Uterus (tissue), 4 donors: ENCODE data around the gene PUS10. TPM values are rescaled to one million over a fixed set of nuclear protein-coding genes. Genes with fewer than 3 reads are reported as not detected.

Experiments used
- DNase-seq, 2 donors: peaks; one replicate each; pipeline ENCODE4 v3.0.0-alpha.2; 2019 to 2020
- H3K27ac ChIP-seq, 2 donors: fragments of 200-600 bp; sonication (generic); 1 replicate in 1 of 2; 2 replicates in 1 of 2; pipeline ENCODE4 v1.5.1; 2016 to 2018
- H3K27me3 ChIP-seq, 2 donors: fragments of 200-600 bp; sonication (generic); one replicate each; pipeline ENCODE4 v1.5.1; 2018 to 2019; ENCODE audit warnings: control low read depth in 1 of 2
- H3K36me3 ChIP-seq, 2 donors: fragments of 200-600 bp; sonication (generic); one replicate each; pipeline ENCODE4 v1.5.1; 2019; ENCODE audit warnings: control low read depth in 1 of 2
- H3K4me1 ChIP-seq, 2 donors: fragments of 200-600 bp; sonication (generic); one replicate each; pipeline ENCODE4 v1.5.1; 2018 to 2019; ENCODE audit warnings: control low read depth in 1 of 2
- H3K4me3 ChIP-seq, 2 donors: fragments of 200-600 bp; sonication (generic); 1 replicate in 1 of 2; 2 replicates in 1 of 2; pipeline ENCODE4 v1.5.1; 2018 to 2019; ENCODE audit warnings: mild to moderate bottlenecking in 1 of 2
- H3K9me3 ChIP-seq, 2 donors: fragments of 200-600 bp; sonication (generic); one replicate each; pipeline ENCODE4 v1.5.1; 2019; ENCODE audit warnings: control low read depth in 1 of 2
- CTCF ChIP-seq, 4 experiments: fragments of 200-600 bp in 2 of 4; fragments of 450-650 bp in 2 of 4; sonication (generic) in 2 of 4; IDR thresholded peaks; one replicate each; pipeline ENCODE4 v1.5.1; 2016 to 2019; ENCODE audit warnings: antibody characterized with exemption in 4 of 4, mild to moderate bottlenecking in 2 of 4, moderate library complexity in 1 of 4
- POLR2A ChIP-seq, 2 donors: fragments of 450-650 bp; IDR thresholded peaks; one replicate each; pipeline ENCODE4 v1.6.1; 2016; ENCODE audit warnings: antibody characterized with exemption in 2 of 2, mild to moderate bottlenecking in 1 of 2, moderate library complexity in 1 of 2
- intact Hi-C: fragments of 100-400 bp; cut with DNase I; formaldehyde crosslinking; loops from one replicate; pipeline ENCODE4 v1.15.1; 2023; ENCODE audit warnings: low total_unique reads
- total RNA-seq, 4 donors: library from RNA; depleted of rRNA in 3 of 4; stranded (reverse); fragments of >200 nt in 3 of 4; gene quantifications; one replicate each; pipeline versions ENCODE4 v1.1.0 to v1.2.4, GENCODE V29; 2014 to 2023
- donor health status: DM: yes; HTN: yes; CAD: no.

PUS10 gene
- total RNA-seq, 4 donors from 2014 or later: 1.8 to 16.5 (median 8.6) TPM

- no peak for DNase-seq
- H3K4me1 ChIP-seq: no peaks in the 10 kb centered on the region
- intact Hi-C loops: no loop called here
- H3K27ac ChIP-seq: no peak overlapping the region
- no peaks in the 10 kb centered on the region for H3K9me3 ChIP-seq
- TF ChIP-seq POLR2A (IDR thresholded peaks at IDR 0.05) (no peak), CTCF (IDR thresholded peaks at IDR 0.05) (no peak)
- H3K27me3 ChIP-seq: no peaks in the 10 kb centered on the region
- no peak overlapping the region for H3K4me3 ChIP-seq
- no peaks in the 10 kb centered on the region for H3K36me3 ChIP-seq
Measured at GRCh38 chr2:60957643-60958042, 60.4 kb downstream of the PUS10 start.

GRCh38 chr2:60957224-60957623 lies 60.8 kb downstream of the PUS10 start:
- Histone ChIP-seq H3K4me1 (no peaks in the 10 kb centered on the region), H3K9me3 (no peaks in the 10 kb centered on the region), H3K36me3 (no peaks in the 10 kb centered on the region), H3K27ac (no peak overlapping the region), H3K4me3 (no peak overlapping the region), H3K27me3 (no peaks in the 10 kb centered on the region)
- intact Hi-C loops: no loop called here
- no peak for DNase-seq
- TF ChIP-seq CTCF (IDR thresholded peaks at IDR 0.05) (no peak), POLR2A (IDR thresholded peaks at IDR 0.05) (no peak)

GRCh38 chr2:60954139-60954538 lies 63.9 kb downstream of the PUS10 start:
- Histone ChIP-seq H3K27me3 (no peaks in the 10 kb centered on the region), H3K4me1 (no peaks in the 10 kb centered on the region), H3K36me3 (no peaks in the 10 kb centered on the region), H3K27ac (no peak overlapping the region), H3K9me3 (no peaks in the 10 kb centered on the region), H3K4me3 (no peak overlapping the region)
- intact Hi-C loops: no loop called here
- no peak for TF ChIP-seq POLR2A (IDR thresholded peaks at IDR 0.05)
- TF ChIP-seq CTCF (IDR thresholded peaks at IDR 0.05): no peak
- no peak for DNase-seq

GRCh38 chr2:60948926-60949579 lies 69.0 kb downstream of the PUS10 start:
- no peak overlapping the region for H3K27ac ChIP-seq
- no peaks in the 10 kb centered on the region for H3K27me3 ChIP-seq
- H3K36me3 ChIP-seq: no peaks in the 10 kb centered on the region
- no peak for DNase-seq
- H3K4me1 ChIP-seq: no peaks in the 10 kb centered on the region
- H3K4me3 ChIP-seq: no peak overlapping the region
- TF ChIP-seq CTCF (IDR thresholded peaks at IDR 0.05): no peak
- no peak for TF ChIP-seq POLR2A (IDR thresholded peaks at IDR 0.05)
- intact Hi-C loops: no loop called here
- H3K9me3 ChIP-seq: no peaks in the 10 kb centered on the region

GRCh38 chr2:60948161-60948560 lies 69.9 kb downstream of the PUS10 start:
- no peaks in the 10 kb centered on the region for H3K4me1 ChIP-seq
- no peaks in the 10 kb centered on the region for H3K27me3 ChIP-seq
- TF ChIP-seq POLR2A (IDR thresholded peaks at IDR 0.05) (no peak), CTCF (IDR thresholded peaks at IDR 0.05) (no peak)
- no peak overlapping the region for H3K4me3 ChIP-seq
- no peak overlapping the region for H3K27ac ChIP-seq
- H3K9me3 ChIP-seq: no peaks in the 10 kb centered on the region
- DNase-seq: no peak
- H3K36me3 ChIP-seq: no peaks in the 10 kb centered on the region
- intact Hi-C loops: no loop called here
